NK-92 (cell line): ENCODE data around the gene ZNF280C.
"Not testable (repeated sequence)": the region's sequence is repeated elsewhere in the genome, so short reads cannot be mapped to it uniquely, and the experiment has no call there.

Experiments used
- DNase-seq: peaks from one replicate; lab custom pipeline; 2025; ENCODE audit not compliant: unreplicated experiment; lab: John Stamatoyannopoulos, UW

The ZNF280C gene

DNA sequence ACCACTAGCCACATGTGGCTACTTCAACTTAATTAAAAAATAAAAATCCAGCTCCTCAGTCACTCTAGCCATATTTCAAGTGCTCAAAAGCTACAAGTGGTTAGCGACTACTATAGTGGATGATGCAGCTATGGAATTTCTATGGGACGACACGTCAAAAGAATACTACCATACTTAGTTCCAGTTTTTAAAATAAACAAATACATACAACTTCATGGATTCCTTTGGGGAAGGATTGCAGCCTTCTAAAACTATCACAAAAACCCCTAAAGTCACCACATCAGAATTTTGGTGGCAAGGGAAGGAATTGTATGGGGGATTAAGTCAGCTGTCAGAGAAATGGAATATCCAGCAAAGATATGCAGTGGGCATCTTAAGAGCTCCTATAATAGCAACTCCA, 6.5 kb downstream of the ZNF280C start:
- no peak for DNase-seq

- no peak for DNase-seq
Observed at GRCh38 chrX:130261296-130261893, 7.3 kb downstream of the ZNF280C start.

DNA sequence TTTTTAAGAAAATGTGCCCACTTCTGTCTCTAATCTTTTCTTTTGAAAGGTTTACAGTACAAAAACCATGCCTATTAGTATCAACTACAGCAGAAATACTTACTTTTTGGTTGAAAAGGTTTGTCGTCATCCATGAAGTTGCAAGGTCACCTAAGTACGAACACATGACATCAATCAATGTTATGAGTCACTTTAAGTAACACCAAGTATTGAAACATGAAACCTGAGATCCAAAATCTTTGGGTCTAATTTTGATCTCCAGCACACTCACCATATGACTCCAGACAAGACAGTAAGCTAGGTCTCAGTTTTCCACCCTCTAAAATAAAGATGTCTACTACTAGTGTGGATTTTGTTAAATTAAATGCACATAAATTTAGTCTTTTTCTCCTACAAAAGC, 8.4 kb downstream of the ZNF280C start:
- DNase-seq = no peak

DNA sequence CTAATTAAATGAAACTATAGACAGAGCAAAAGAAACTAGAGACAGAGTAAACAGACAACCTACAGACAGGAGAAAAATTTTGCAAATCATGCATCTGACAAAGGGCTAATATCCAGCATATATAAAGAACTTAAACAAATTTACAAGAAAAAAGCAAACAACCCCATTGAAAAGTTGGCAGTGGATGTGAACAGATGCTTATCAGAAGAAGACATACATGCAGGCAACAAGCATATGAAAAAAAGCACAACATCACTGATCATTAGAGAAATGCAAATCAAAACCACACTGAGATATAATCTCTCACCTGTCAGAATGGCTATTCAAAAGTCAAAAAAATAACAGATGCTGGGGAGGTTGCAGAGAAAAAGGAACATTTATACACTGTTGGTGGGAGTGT, 14.8 kb downstream of the ZNF280C start:
- no peak for DNase-seq

GRCh38 chrX:130251671-130252070, 17.0 kb downstream of the ZNF280C start:
- DNase-seq = no peak

DNA sequence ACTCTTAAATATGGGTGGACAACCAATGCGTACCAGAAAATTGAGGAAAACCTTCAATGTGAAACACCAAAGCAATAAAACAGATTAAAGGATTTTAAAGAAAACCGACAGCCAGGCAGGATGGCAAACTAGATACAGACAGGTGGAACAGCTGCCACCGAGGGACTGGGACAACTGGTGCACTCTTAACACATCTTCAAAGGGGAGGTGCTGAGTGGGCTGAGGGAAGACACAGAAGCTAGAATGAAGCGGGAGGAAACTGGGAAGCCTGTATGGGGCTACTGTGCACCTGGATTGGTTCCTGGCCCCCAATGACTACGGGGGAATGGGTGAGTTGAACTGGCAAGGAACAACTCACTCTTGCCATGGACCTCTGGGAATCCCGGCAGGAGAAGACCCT, 20.7 kb downstream of the ZNF280C start:
- DNase-seq = no peak

DNA sequence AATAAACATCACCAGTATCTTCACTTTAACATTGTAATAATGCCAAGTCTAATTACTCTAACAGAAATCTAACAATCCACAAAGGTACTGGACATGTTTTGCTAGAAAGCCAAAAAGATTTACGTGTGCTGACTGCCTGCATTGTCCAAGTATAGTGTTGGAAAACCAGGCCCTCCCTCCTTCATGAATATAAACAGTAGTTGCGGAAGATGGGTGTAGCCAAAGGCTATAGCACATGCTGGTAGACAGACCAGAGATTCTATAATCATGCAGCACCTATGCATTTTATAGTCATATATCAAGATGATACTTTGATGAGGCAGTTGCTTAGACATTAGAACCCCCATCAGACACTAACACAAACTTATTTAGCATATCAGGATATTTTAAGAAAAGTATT, 22.6 kb downstream of the ZNF280C start:
- no peak for DNase-seq

GRCh38 chrX:130245441-130245840, 23.3 kb downstream of the ZNF280C start:
- no peak for DNase-seq

- not testable (repeated sequence) for DNase-seq
Observed at GRCh38 chrX:130231184-130231583, 37.5 kb downstream of the ZNF280C start.

- no peak for DNase-seq
Observed at GRCh38 chrX:130228871-130229270, 39.8 kb downstream of the ZNF280C start.

DNA sequence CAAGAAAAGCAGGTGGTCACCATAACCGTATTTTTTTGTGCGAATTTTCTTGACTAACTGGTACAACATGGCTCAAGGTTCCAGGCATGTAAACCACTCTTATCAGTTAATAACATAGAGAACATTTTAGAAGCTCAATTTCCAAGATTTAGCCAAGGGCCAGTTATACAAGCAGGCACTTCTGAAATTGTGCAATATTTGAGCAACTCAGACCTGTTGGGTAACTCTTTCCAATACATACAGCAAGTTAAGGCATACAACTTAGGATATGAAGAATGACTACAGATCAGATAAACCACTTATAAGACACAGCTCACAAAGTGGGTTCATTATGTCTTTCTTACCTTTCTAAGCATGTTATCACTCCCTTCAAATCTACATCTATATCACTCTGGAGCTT, 43.9 kb downstream of the ZNF280C start:
- no peak for DNase-seq

- no peak for DNase-seq
Observed at GRCh38 chrX:130216320-130216719, 52.4 kb downstream of the ZNF280C start.

DNA sequence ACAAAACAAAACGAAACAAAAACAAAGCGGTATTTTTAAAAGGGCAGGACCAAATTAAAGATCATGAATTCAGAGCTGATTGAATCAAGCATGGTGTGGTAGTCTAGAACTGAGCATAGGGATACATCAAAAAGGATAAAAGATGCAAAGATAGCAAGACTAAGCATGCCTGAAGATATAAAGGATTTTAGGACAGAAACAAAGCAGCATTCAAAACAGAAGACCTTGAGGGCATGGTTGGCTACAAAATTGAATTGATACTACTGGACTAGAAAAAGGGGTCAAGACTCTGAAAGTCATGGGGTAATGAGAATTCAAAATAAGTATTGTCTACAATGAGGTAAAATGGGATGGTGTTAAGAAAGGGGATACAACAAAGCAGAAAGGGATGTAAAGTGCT, 55.3 kb downstream of the ZNF280C start:
- DNase-seq = no peak

DNA sequence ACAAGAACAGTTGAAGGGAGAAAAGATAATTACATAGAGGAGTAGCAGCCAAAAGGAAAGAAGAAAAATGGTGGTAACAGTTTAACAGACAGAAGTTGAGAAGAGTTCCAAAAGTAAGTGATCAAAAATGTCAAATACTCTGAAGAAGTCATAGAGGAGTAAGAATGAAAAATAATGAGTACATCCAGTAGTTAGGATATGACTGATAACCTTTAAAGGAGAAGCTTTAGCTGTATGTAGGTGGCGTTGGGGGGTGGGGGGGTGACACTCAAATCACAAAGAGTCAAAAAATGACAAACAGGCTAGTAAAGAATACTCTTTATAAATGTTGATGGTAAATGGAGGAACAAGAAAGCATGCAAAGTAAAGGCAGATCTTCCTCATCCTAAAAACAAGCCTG, 56.3 kb downstream of the ZNF280C start:
- no peak for DNase-seq

DNA sequence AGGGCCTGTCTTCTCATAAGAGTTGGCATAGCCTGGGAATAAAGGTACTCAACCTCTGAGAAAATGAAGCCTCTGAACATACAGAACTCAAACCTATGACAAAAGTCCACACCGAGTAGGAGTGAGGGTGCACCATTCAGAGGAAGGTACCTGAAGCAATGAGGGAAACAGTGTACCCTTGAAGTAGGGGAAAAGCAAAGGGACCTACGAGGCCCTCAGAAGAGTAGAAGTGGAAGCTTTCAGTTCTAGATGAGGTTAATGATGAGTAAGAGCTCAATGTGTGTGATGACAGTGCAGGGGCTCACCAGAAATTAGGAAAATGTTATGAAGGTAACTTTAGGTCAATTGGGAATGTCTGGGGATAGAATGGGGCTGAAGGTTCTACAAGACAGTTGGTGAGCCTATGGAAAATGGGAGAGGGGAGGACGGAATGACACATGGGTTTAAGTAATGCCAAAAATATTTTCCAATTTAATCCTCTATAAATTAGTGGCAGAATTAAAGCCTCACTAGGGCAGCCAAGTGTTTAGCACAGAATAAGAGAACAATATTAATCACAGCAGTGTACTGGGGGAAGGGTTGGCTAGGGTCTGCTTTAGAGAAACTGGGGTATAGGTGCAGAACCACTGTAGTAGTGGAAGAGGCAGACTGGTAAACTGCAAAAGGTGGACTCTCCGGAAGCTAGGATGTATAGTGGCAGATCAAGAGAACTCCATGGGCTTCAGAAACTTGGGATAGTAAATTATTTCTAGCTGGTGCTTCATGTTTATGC, 57.1 kb downstream of the ZNF280C start:
- DNase-seq = no peak

- DNase-seq = no peak
Observed at GRCh38 chrX:130204647-130205046, 64.1 kb downstream of the ZNF280C start.

- no peak for DNase-seq
Observed at GRCh38 chrX:130197464-130197863, 71.2 kb downstream of the ZNF280C start.

GRCh38 chrX:130196466-130196865, 72.2 kb downstream of the ZNF280C start:
- no peak for DNase-seq

DNA sequence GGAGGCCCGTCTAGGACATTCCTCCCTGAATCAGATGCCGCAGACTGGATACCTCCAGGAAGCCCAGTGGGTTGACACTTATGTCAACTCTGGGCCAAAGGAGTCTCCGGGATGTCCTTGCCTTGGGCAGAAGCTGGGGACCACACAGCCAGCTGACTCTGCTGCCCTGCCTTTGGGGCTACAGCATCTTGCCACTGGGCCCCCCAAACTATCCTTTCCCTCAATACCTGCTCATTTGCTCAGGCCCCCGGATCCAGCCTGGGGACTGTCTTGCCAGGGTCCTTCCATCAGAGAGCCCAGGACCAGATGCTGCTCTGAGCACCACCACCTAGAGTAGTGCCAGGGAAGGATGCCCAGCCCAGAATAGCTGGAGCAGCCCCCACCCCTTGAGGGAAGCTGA, 77.9 kb downstream of the ZNF280C start:
- DNase-seq = no peak

DNA sequence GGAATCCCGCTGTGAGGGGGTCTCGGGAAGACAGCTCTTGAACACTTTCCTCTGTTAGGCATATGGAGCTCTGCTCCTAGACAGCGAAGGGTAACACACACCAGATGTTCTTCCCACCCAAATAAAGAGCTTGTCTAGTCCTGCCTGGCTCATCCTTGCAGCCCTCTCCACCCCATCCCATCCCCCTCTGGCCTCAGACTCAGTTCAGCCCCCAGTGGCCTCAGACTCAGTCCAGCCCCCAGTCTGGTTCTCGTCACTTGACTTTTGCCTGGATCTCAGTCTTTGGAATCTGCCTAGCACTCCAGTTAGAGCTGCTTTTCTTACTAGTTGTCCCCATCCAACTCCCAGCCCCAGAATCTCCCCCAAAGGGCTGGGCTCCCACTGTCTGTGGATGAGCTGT, 82.0 kb downstream of the ZNF280C start:
- no peak for DNase-seq

GRCh38 chrX:130184857-130185256, 83.8 kb downstream of the ZNF280C start:
- DNase-seq = no peak

DNA sequence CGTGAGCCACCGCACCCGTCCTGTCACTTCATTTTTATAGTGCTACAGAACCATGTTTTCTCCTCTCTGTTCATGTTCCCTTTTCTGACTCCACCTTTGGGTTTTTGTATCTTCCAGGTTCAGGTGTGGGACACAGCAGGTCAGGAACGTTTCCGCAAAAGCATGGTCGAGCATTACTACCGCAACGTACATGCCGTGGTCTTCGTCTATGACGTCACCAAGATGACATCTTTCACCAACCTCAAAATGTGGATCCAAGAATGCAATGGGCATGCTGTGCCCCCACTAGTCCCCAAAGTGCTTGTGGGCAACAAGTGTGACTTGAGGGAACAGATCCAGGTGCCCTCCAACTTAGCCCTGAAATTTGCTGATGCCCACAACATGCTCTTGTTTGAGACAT, 84.5 kb downstream of the ZNF280C start:
- DNase-seq = no peak
